Activated T-helper 2 cell treated with anti-CD3 and anti-CD28 coated beads, Interferon-gamma antibody, Interleukin-2, Interleukin-4, amounts not matched to agents 10 μg/mL and 5 μg/mL and 100 μg/mL, durations not matched to agents 14 hours and 24 hours and 36 hours (primary cell): Measurements from ENCODE around the gene MGST2. TPM values are rescaled to one million over a fixed set of nuclear protein-coding genes. Genes with fewer than 3 reads are reported as not detected.
"Not testable (repeated sequence)": the region's sequence is repeated elsewhere in the genome, so short reads cannot be mapped to it uniquely, and the experiment has no call there.

Experiments used
- DNase-seq: peaks from one replicate; pipeline ENCODE4 v3.0.0; 2021; ENCODE audit warnings: low spot score
- H3K27ac Mint-ChIP-seq: one replicate; pipeline ENCODE4 v1.8.0; 2021; ENCODE audit warnings: mixed read lengths
- H3K27me3 Mint-ChIP-seq: one replicate; pipeline ENCODE4 v1.8.0; 2021; ENCODE audit warnings: low read depth, mixed read lengths
- H3K36me3 Mint-ChIP-seq: one replicate; pipeline ENCODE4 v1.8.0; 2021; ENCODE audit warnings: low read depth, mixed read lengths
- H3K4me1 Mint-ChIP-seq: one replicate; pipeline ENCODE4 v1.8.0; 2021; ENCODE audit warnings: low read depth, mixed read lengths
- H3K4me3 Mint-ChIP-seq: one replicate; pipeline ENCODE4 v1.8.0; 2021; ENCODE audit warnings: low read depth, mild to moderate bottlenecking, moderate library complexity, mixed read lengths
- H3K9me3 Mint-ChIP-seq: one replicate; pipeline ENCODE4 v1.8.0; 2021; ENCODE audit warnings: mixed read lengths
- intact Hi-C: fragments of 100-400 bp; cut with micrococcal nuclease; formaldehyde crosslinking; loops from one replicate; pipeline ENCODE4 v1.15.1; 2023
- total RNA-seq: library from RNA; stranded (reverse); gene quantifications from 2 replicates; pipeline ENCODE4 v1.2.3, GENCODE V29; 2022

The MGST2 gene
- total RNA-seq, 1 donor from 2014 or later: 32.5 TPM

- no peak for DNase-seq
- Mint-ChIP-seq H3K36me3 (peaks cover 66% of the 10 kb centered on the region), H3K4me1 (peaks cover 23% of the 10 kb centered on the region), H3K27me3 (no peaks in the 10 kb centered on the region), H3K27ac (no peak overlapping the region), H3K4me3 (no peak overlapping the region), H3K9me3 (peaks cover 14% of the 10 kb centered on the region)
- intact Hi-C loops: no loop called here
Measured at GRCh38 chr4:139684351-139684750, 18.7 kb downstream of the MGST2 start.

GRCh38 chr4:139685180-139685579, 19.6 kb downstream of the MGST2 start:
- Mint-ChIP-seq H3K9me3 (peaks cover 14% of the 10 kb centered on the region), H3K4me1 (peaks cover 24% of the 10 kb centered on the region), H3K4me3 (no peak overlapping the region), H3K27ac (peak overlapping the region; percentile 1), H3K27me3 (no peaks in the 10 kb centered on the region), H3K36me3 (peaks cover 61% of the 10 kb centered on the region)
- no peak for DNase-seq
- intact Hi-C loops: no loop called here

- Mint-ChIP-seq H3K27me3 (no peaks in the 10 kb centered on the region), H3K9me3 (peaks cover 14% of the 10 kb centered on the region), H3K4me1 (peaks cover 24% of the 10 kb centered on the region), H3K36me3 (peaks cover 53% of the 10 kb centered on the region), H3K4me3 (no peak overlapping the region), H3K27ac (no peak overlapping the region)
- DNase-seq: no peak
- intact Hi-C loops: no loop called here
Measured at GRCh38 chr4:139686130-139686529, 20.5 kb downstream of the MGST2 start.

GRCh38 chr4:139686988-139687387, 21.4 kb downstream of the MGST2 start:
- H3K36me3 Mint-ChIP-seq: peaks cover 49% of the 10 kb centered on the region
- H3K27ac Mint-ChIP-seq: no peak overlapping the region
- no peak for DNase-seq
- H3K4me3 Mint-ChIP-seq: no peak overlapping the region
- peaks cover 14% of the 10 kb centered on the region for H3K9me3 Mint-ChIP-seq
- peaks cover 24% of the 10 kb centered on the region for H3K4me1 Mint-ChIP-seq
- no peaks in the 10 kb centered on the region for H3K27me3 Mint-ChIP-seq
- intact Hi-C loops: no loop called here

- Mint-ChIP-seq H3K4me3 (no peak overlapping the region), H3K9me3 (peaks cover 7% of the 10 kb centered on the region), H3K36me3 (peaks cover 35% of the 10 kb centered on the region), H3K4me1 (peaks cover 9% of the 10 kb centered on the region), H3K27ac (no peak overlapping the region), H3K27me3 (no peaks in the 10 kb centered on the region)
- DNase-seq: no peak
- intact Hi-C loops: no loop called here
Measured at GRCh38 chr4:139689093-139689722, 23.6 kb downstream of the MGST2 start.

GRCh38 chr4:139690419-139690818, 24.8 kb downstream of the MGST2 start:
- H3K9me3 Mint-ChIP-seq: peaks cover under 1% of the 10 kb centered on the region
- H3K27ac Mint-ChIP-seq: no peak overlapping the region
- no peak for DNase-seq
- intact Hi-C loops: no loop called here
- H3K27me3 Mint-ChIP-seq: no peaks in the 10 kb centered on the region
- H3K36me3 Mint-ChIP-seq: peaks cover 23% of the 10 kb centered on the region
- no peak overlapping the region for H3K4me3 Mint-ChIP-seq
- H3K4me1 Mint-ChIP-seq: peaks cover 3% of the 10 kb centered on the region

- Mint-ChIP-seq H3K9me3 (no peaks in the 10 kb centered on the region), H3K36me3 (peaks cover 23% of the 10 kb centered on the region), H3K4me1 (peaks cover 3% of the 10 kb centered on the region), H3K4me3 (no peak overlapping the region), H3K27ac (no peak overlapping the region), H3K27me3 (no peaks in the 10 kb centered on the region)
- DNase-seq: no peak
- intact Hi-C loops: no loop called here
Measured at GRCh38 chr4:139692309-139693012, 26.8 kb downstream of the MGST2 start.

- intact Hi-C loops: no loop called here
- H3K27me3 Mint-ChIP-seq: no peaks in the 10 kb centered on the region
- peaks cover 3% of the 10 kb centered on the region for H3K4me1 Mint-ChIP-seq
- H3K4me3 Mint-ChIP-seq: no peak overlapping the region
- H3K27ac Mint-ChIP-seq: no peak overlapping the region
- peaks cover 22% of the 10 kb centered on the region for H3K36me3 Mint-ChIP-seq
- peaks cover 3% of the 10 kb centered on the region for H3K9me3 Mint-ChIP-seq
- DNase-seq: no peak
Measured at GRCh38 chr4:139694522-139695107, 29.0 kb downstream of the MGST2 start.

GRCh38 chr4:139696491-139696890, 30.9 kb downstream of the MGST2 start:
- Mint-ChIP-seq H3K27me3 (no peaks in the 10 kb centered on the region), H3K4me1 (peaks cover 3% of the 10 kb centered on the region), H3K36me3 (peaks cover 24% of the 10 kb centered on the region), H3K9me3 (peaks cover 3% of the 10 kb centered on the region), H3K27ac (no peak overlapping the region), H3K4me3 (no peak overlapping the region)
- intact Hi-C loops: no loop called here
- no peak for DNase-seq

GRCh38 chr4:139698167-139698925, 32.7 kb downstream of the MGST2 start:
- peaks cover 28% of the 10 kb centered on the region for H3K36me3 Mint-ChIP-seq
- H3K27me3 Mint-ChIP-seq, H3K4me3 Mint-ChIP-seq, H3K4me1 Mint-ChIP-seq, intact Hi-C loops, DNase-seq, H3K9me3 Mint-ChIP-seq, H3K27ac Mint-ChIP-seq: not testable (repeated sequence)

- Mint-ChIP-seq H3K4me3 (no peak overlapping the region), H3K27me3 (no peaks in the 10 kb centered on the region), H3K27ac (no peak overlapping the region), H3K4me1 (peaks cover 3% of the 10 kb centered on the region), H3K36me3 (peaks cover 43% of the 10 kb centered on the region), H3K9me3 (peaks cover 3% of the 10 kb centered on the region)
- DNase-seq: no peak
- intact Hi-C loops: no loop called here
Measured at GRCh38 chr4:139700568-139700967, 34.9 kb downstream of the MGST2 start.

- no peak for DNase-seq
- H3K9me3 Mint-ChIP-seq: peaks cover 7% of the 10 kb centered on the region
- no peaks in the 10 kb centered on the region for H3K4me1 Mint-ChIP-seq
- no peak overlapping the region for H3K27ac Mint-ChIP-seq
- H3K27me3 Mint-ChIP-seq: no peaks in the 10 kb centered on the region
- peaks cover 40% of the 10 kb centered on the region for H3K36me3 Mint-ChIP-seq
- intact Hi-C loops: no loop called here
- H3K4me3 Mint-ChIP-seq: no peak overlapping the region
Measured at GRCh38 chr4:139704915-139705485, 39.4 kb downstream of the MGST2 start.
